ENCODE measurements around the gene SLC25A39.
A peak's percentile ranks its signal among the peaks of the same experiment; 100 is the strongest.

GRCh38 chr17:44344939-44345453, 20.4 kb upstream of the SLC25A39 start, which contains the start of gene GRN:
- TF ChIP-seq, protein P1, sequence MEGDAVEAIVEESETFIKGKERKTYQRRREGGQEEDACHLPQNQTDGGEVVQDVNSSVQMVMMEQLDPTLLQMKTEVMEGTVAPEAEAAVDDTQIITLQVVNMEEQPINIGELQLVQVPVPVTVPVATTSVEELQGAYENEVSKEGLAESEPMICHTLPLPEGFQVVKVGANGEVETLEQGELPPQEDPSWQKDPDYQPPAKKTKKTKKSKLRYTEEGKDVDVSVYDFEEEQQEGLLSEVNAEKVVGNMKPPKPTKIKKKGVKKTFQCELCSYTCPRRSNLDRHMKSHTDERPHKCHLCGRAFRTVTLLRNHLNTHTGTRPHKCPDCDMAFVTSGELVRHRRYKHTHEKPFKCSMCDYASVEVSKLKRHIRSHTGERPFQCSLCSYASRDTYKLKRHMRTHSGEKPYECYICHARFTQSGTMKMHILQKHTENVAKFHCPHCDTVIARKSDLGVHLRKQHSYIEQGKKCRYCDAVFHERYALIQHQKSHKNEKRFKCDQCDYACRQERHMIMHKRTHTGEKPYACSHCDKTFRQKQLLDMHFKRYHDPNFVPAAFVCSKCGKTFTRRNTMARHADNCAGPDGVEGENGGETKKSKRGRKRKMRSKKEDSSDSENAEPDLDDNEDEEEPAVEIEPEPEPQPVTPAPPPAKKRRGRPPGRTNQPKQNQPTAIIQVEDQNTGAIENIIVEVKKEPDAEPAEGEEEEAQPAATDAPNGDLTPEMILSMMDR (IDR thresholded peaks at IDR 0.05): no peak
- peak; percentile 74 to 93 (median 91) for TF ChIP-seq POLR2A (IDR thresholded peaks at IDR 0.05)

Data from body of pancreas (tissue), 4 donors.